Activated CD8-positive, alpha-beta T cell treated with anti-CD3 and anti-CD28 coated beads for 36 hours (primary cell): ENCODE measurements around the gene SLC22A14. TPM values are rescaled to one million over a fixed set of nuclear protein-coding genes. Genes with fewer than 3 reads are reported as not detected.
A peak's percentile ranks its signal among the peaks of the same experiment; 100 is the strongest.
"Not testable (repeated sequence)": the region's sequence is repeated elsewhere in the genome, so short reads cannot be mapped to it uniquely, and the experiment has no call there.

Experiments used
- ATAC-seq: fragments of 200-7000 bp; cut with Tn5 transposase; one replicate; pipeline ENCODE4 v1.10.0; 2021; ENCODE audit warnings: mild to moderate bottlenecking, moderate library complexity
- CTCF ChIA-PET: fragments of 350-600 bp; sonication (Branson Sonifier 250); formaldehyde crosslinking; loops from one replicate; lab custom pipeline; 2021; ENCODE audit warnings: antibody characterized with exemption; lab: Charles Lee
- POLR2A ChIA-PET: fragments of 350-600 bp; sonication (Branson Sonifier 250); formaldehyde crosslinking; loops from one replicate; lab custom pipeline; 2021; ENCODE audit warnings: antibody characterized with exemption; lab: Charles Lee
- DNase-seq: peaks from one replicate; pipeline ENCODE4 v3.0.0-alpha.2; 2020
- H3K27ac Mint-ChIP-seq: one replicate; pipeline ENCODE4 v1.8.0; 2021; ENCODE audit warnings: mild to moderate bottlenecking, mixed read lengths
- H3K27me3 Mint-ChIP-seq: one replicate; pipeline ENCODE4 v1.8.0; 2021; ENCODE audit warnings: mixed read lengths
- H3K36me3 Mint-ChIP-seq: one replicate; pipeline ENCODE4 v1.8.0; 2021; ENCODE audit warnings: low read depth, mixed read lengths
- H3K4me1 Mint-ChIP-seq: one replicate; pipeline ENCODE4 v1.8.0; 2021; ENCODE audit warnings: low read depth, mixed read lengths
- H3K4me3 Mint-ChIP-seq: one replicate; pipeline ENCODE4 v1.8.0; 2021; ENCODE audit warnings: mild to moderate bottlenecking, moderate library complexity, mixed read lengths
- H3K9me3 Mint-ChIP-seq: one replicate; pipeline ENCODE4 v1.8.0; 2021; ENCODE audit warnings: mixed read lengths
- intact Hi-C: fragments of 100-400 bp; cut with micrococcal nuclease; formaldehyde crosslinking; loops from one replicate; pipeline ENCODE4 v1.10.0; 2022
- total RNA-seq, 2 experiments: library from RNA; stranded (reverse); gene quantifications; one replicate each; pipeline ENCODE4 v1.2.3, GENCODE V29; 2021
- TF ChIP-seq, protein P1 (sequence below): fragments of 200-600 bp; IDR thresholded peaks from one replicate; pipeline ENCODE4 v1.8.0; 2022; ENCODE audit warnings: antibody characterized with exemption, mild to moderate bottlenecking

Gene SLC22A14
- total RNA-seq, 2 experiments from 2014 or later: not detected

DNA sequence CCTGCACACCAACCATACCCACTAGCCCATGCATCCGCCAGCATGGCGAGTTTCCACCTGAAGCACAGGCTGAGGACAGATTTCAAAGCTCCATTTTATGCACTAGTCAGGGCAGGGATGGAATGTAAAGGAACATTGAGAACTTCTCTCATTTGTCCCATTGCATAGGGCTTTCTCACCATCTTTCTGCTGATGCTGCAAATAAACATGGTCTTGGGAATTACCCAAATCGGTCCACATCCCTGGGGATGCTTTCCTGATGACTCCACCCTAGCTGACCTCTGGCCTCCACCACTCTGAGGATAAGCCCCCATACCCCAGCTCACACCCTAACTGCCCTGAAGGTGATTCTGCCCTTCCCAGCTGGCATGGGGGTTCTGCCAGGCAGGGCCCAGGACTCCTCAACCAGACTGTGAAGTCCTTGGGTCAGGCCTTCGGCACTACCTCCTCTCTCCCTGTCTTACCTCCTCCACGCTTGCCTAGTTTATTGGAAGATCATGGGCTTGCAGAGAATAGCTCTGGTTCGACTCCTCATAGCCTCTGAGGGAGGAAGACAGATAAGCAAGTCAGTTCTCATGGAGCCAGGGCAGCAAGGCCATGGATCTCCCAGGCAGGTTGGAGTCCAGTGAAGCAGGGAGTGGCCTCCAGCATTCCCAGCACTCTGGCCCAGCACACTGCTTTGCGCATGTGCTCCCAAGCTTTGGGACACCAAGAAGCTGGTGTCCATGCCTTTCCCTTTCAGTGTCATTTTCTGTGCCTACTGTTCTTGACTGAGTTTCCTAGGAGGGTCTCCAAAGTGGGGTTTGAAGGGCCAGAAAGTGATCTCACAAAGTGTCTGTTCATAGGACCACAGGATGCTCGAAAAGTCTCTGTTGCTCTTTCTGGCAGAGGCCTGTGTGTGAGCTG lies 36.9 kb downstream of the SLC22A14 start:
- DNase-seq (no peak), ATAC-seq (no peak)
- H3K9me3 Mint-ChIP-seq: no peaks in the 10 kb centered on the region
- H3K27ac Mint-ChIP-seq: no peak overlapping the region
- TF ChIP-seq, protein P1, sequence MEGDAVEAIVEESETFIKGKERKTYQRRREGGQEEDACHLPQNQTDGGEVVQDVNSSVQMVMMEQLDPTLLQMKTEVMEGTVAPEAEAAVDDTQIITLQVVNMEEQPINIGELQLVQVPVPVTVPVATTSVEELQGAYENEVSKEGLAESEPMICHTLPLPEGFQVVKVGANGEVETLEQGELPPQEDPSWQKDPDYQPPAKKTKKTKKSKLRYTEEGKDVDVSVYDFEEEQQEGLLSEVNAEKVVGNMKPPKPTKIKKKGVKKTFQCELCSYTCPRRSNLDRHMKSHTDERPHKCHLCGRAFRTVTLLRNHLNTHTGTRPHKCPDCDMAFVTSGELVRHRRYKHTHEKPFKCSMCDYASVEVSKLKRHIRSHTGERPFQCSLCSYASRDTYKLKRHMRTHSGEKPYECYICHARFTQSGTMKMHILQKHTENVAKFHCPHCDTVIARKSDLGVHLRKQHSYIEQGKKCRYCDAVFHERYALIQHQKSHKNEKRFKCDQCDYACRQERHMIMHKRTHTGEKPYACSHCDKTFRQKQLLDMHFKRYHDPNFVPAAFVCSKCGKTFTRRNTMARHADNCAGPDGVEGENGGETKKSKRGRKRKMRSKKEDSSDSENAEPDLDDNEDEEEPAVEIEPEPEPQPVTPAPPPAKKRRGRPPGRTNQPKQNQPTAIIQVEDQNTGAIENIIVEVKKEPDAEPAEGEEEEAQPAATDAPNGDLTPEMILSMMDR: no peak
- no peaks in the 10 kb centered on the region for H3K27me3 Mint-ChIP-seq
- intact Hi-C loops: no loop called here
- CTCF ChIA-PET: no interaction called here
- no peaks in the 10 kb centered on the region for H3K4me1 Mint-ChIP-seq
- no peak overlapping the region for H3K4me3 Mint-ChIP-seq
- no peaks in the 10 kb centered on the region for H3K36me3 Mint-ChIP-seq
- POLR2A ChIA-PET: no interaction called here

DNA sequence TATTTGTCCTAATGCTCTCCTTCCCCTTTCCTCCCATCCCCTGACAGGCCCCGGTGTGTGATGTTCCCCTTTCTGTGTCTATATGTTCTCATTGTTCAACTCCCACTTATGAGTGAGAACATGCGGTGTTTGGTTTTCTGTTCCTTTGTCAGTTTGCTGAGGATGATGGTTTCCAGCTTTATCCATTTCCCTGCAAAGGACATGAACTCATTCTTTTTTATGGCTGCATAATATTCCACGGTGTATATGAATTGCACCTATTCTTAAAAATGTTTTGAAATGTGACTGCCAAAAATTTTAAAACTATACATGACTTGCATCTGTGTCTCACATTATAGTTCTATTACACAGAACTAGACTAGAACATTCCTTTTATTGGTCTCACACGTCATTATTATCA lies 38.5 kb downstream of the SLC22A14 start:
- H3K4me1 Mint-ChIP-seq, H3K36me3 Mint-ChIP-seq, CTCF ChIA-PET, DNase-seq, H3K27me3 Mint-ChIP-seq, intact Hi-C loops, H3K4me3 Mint-ChIP-seq, H3K9me3 Mint-ChIP-seq, ATAC-seq, H3K27ac Mint-ChIP-seq: not testable (repeated sequence)
- POLR2A ChIA-PET: interaction anchor here (0.6 kb wide), 1 partner anchor 755 kb away, joined by 3 read pairs; no protein-coding TSS in a partner anchor

DNA sequence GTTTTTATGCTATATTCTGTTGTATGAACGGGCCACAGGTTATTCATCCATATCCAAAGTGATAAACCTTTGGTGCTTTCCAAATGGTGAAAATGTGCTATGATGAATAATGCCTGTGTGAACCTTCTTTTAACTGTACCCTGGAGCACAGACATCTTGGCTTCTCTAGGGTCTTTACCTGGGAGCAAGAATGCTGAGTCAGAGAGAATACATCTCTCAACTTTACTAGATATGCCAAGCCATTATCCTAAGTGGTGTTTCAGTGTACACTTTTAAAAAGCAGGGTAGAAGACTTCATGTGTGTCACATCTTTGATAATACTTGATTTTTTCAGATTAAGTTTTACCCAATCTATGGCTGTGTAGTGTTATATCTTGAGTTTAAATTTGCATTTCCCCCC lies 41.0 kb downstream of the SLC22A14 start:
- POLR2A ChIA-PET: no interaction called here
- no peak for DNase-seq
- no peak for ATAC-seq
- H3K27ac Mint-ChIP-seq: no peak overlapping the region
- H3K27me3 Mint-ChIP-seq: peaks cover 2% of the 10 kb centered on the region
- intact Hi-C loops: no loop called here
- no peaks in the 10 kb centered on the region for H3K9me3 Mint-ChIP-seq
- CTCF ChIA-PET: no interaction called here
- no peaks in the 10 kb centered on the region for H3K4me1 Mint-ChIP-seq
- no peak overlapping the region for H3K4me3 Mint-ChIP-seq
- TF ChIP-seq, protein P1: no peak
- no peaks in the 10 kb centered on the region for H3K36me3 Mint-ChIP-seq

DNA sequence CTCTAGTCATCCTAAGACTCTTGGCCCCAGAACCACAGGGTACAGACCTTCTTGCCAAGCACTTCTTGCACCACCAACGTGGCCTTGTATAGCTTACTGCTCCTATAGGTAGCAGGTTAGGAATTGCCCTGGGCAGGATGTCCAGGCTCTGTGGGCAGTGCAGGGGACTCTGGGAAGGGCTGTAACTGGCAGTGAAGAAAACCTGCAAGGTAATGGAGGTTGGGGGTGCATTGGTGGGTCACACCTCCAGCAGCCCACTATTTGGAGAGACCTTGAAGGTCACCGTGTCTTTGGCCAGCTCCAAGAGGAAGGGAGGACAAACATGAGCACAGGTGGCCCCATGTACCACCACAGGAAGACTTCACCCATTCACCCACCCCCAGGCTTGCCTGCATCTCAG lies 43.2 kb downstream of the SLC22A14 start:
- ChIA-PET POLR2A (no interaction called here), CTCF (no interaction called here)
- no peaks in the 10 kb centered on the region for H3K9me3 Mint-ChIP-seq
- no peak overlapping the region for H3K4me3 Mint-ChIP-seq
- DNase-seq: no peak
- TF ChIP-seq, protein P1: no peak
- no peak for ATAC-seq
- no peak overlapping the region for H3K27ac Mint-ChIP-seq
- H3K4me1 Mint-ChIP-seq: no peaks in the 10 kb centered on the region
- H3K36me3 Mint-ChIP-seq: no peaks in the 10 kb centered on the region
- intact Hi-C loops: no loop called here
- H3K27me3 Mint-ChIP-seq: peaks cover 2% of the 10 kb centered on the region

DNA sequence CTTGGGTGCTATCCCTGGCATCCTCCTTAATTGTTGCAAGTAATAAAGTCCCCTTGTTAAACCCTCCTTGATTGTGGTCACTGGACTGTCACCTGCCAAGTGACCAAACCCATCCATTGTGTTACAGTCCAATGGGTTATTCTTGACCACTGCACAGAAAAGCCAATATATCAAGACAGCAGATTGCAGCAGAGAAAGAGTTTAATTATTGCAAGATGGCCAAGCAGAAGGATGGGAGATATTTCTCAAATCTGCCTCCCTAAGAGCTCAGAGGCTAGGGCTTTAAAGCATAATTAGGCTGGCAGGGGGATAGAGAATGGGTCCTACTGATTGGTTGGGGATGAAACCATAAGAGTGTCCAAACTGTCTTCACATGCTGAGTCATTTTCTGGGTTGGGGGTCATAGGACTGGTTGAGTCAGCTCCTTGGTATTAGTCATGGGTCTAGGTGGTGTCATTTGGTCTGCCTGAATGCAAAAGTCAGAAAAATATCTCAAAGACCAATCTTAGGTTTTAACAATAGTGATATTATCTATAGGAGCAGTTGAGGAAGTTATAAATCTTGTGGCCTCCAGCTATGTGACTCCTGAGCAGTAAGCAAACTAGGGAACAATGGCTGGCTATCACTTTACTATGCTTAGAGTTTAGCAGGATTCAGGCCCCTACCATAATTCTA lies 45.4 kb downstream of the SLC22A14 start:
- ATAC-seq: peak; percentile 73
- no peaks in the 10 kb centered on the region for H3K9me3 Mint-ChIP-seq
- ChIA-PET POLR2A (interaction anchor here (1.1 kb wide), 1 partner anchor 13 kb away, joined by 3 read pairs; no protein-coding TSS in a partner anchor), CTCF (interaction anchor here (0.7 to 1.5 kb wide), 4 partner anchors 26 to 353 kb away, joined by 3 to 4 read pairs (median 4); no protein-coding TSS in a partner anchor)
- H3K36me3 Mint-ChIP-seq: no peaks in the 10 kb centered on the region
- intact Hi-C loops: no loop called here
- no peak overlapping the region for H3K27ac Mint-ChIP-seq
- peaks cover 2% of the 10 kb centered on the region for H3K27me3 Mint-ChIP-seq
- TF ChIP-seq, protein P1: no peak
- H3K4me3 Mint-ChIP-seq: no peak overlapping the region
- H3K4me1 Mint-ChIP-seq: no peaks in the 10 kb centered on the region
- DNase-seq: peak; percentile 10
